HG03457 (cell line): ENCODE data around the gene TGIF2.

Source experiments
- ATAC-seq: cut with Tn5 transposase; IDR thresholded peaks from one replicate; pipeline ENCODE4 v1.9.1; 2021; ENCODE audit warnings: moderate number of reproducible peaks; ENCODE audit not compliant: unreplicated experiment

TGIF2 gene

GRCh38 chr20:36573103-36573797 is at the start of gene TGIF2:
TGIF2 (plus strand) TSS chr20:36573597; CDS start chr20:36578775, 5,178 bp downstream.
- ATAC-seq, result peak; percentile 50

GRCh38 chr20:36525620-36526365 is 47.6 kb upstream of the TGIF2 start:
- ATAC-seq, result no peak

DNA sequence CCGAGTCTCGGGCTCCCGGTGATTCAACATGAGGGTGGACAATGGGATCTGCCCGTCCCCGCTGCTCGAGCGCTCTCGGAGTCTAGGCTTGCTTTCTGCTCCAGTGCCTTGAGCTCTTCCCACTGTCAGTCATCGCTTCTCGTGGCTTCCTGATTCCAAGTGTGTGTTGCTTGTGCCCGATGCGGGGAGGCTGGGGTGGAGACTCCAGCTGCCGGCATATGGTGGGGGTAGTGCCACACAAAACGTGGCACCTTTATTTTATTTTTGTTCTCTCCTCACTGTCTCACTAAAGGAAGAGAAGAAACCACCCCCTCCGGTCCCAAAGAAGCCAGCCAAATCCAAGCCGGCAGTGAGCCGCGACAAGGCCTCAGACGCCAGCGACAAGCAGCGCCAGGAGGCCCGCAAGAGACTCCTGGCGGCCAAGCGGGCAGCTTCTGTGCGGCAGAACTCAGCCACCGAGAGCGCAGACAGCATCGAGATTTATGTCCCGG is 46.8 kb upstream of the TGIF2 start:
- ATAC-seq, result no peak

GRCh38 chr20:36527331-36528125 is 45.9 kb upstream of the TGIF2 start:
- no peak for ATAC-seq

GRCh38 chr20:36528176-36528874 is 45.1 kb upstream of the TGIF2 start:
- no peak for ATAC-seq

- no peak for ATAC-seq
These were observed 44.5 kb upstream of the TGIF2 start for GRCh38 chr20:36528875-36529417.

DNA sequence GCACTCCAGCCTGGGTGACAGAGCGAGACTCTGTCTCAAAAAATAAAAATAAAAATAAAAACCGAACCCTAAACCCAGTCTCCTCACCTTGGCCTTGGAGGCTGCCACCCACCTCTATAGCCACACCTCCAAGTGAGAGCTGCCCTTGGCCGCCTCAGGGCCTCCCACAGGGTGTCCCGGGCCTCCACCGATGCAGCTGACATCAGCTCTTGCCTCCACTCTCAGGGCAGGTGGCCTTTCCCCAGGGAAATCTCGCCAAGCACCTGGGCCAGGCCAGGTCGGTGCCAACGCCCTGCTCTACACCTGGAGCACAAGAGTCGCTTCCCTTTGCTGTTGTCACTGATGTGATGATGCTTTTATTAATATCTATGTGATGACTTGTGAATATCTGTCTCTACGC is 41.0 kb upstream of the TGIF2 start:
- ATAC-seq, result no peak

- no peak for ATAC-seq
These were observed 40.6 kb upstream of the TGIF2 start for GRCh38 chr20:36532822-36533221.

- no peak for ATAC-seq
These were observed 35.2 kb upstream of the TGIF2 start for GRCh38 chr20:36538026-36538722.

GRCh38 chr20:36540551-36541211 is 32.7 kb upstream of the TGIF2 start:
- ATAC-seq, result no peak

GRCh38 chr20:36541227-36541767 is 32.1 kb upstream of the TGIF2 start, which contains the start of gene MYL9:
MYL9 (plus strand) TSS chr20:36541519; CDS start chr20:36544885, 3,366 bp downstream.
- no peak for ATAC-seq

GRCh38 chr20:36541768-36542488 is 31.5 kb upstream of the TGIF2 start:
- no peak for ATAC-seq

- no peak for ATAC-seq
These were observed 30.7 kb upstream of the TGIF2 start for GRCh38 chr20:36542516-36543183.

GRCh38 chr20:36543184-36544133 is 29.9 kb upstream of the TGIF2 start:
- ATAC-seq, result no peak

- ATAC-seq, result no peak
These were observed 29.0 kb upstream of the TGIF2 start for GRCh38 chr20:36544134-36545018.
